22Rv1 (cell line): ENCODE data around the gene HEYL.

ENCODE experiments used
- H3K27ac ChIP-seq: fragments of 450-650 bp; 2 replicates; pipeline ENCODE4 v1.5.1; 2017
- ZFX ChIP-seq: fragments of 450-650 bp; IDR thresholded peaks from 2 replicates; pipeline ENCODE4 v1.6.1; 2017; ENCODE audit warnings: antibody characterized with exemption, borderline replicate concordance
- TF ChIP-seq, protein P1 (sequence below): fragments of 450-650 bp; IDR thresholded peaks from 2 replicates; pipeline ENCODE4 v1.5.1; 2017; ENCODE audit warnings: mild to moderate bottlenecking

The HEYL gene

DNA sequence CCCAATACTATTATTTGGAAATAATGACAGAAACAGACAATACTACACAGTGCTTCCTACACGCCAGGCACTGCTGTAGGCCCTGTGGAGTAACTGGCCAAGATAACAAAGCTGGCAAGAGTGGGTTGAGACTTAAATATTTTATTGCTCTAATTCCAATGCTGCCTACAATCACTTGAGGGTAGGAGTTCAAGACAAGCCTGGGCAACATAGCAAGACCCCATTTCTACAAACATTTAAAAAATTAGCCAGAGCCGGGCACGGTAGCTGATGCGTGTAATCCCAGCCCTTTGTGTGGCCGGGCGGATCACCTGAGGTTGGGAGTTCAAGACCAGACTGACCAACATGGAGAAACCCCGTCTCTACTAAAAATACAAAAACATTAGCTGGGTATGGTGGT lies 53.5 kb downstream of the HEYL start:
- no peak overlapping the region for H3K27ac ChIP-seq
- TF ChIP-seq, protein P1, sequence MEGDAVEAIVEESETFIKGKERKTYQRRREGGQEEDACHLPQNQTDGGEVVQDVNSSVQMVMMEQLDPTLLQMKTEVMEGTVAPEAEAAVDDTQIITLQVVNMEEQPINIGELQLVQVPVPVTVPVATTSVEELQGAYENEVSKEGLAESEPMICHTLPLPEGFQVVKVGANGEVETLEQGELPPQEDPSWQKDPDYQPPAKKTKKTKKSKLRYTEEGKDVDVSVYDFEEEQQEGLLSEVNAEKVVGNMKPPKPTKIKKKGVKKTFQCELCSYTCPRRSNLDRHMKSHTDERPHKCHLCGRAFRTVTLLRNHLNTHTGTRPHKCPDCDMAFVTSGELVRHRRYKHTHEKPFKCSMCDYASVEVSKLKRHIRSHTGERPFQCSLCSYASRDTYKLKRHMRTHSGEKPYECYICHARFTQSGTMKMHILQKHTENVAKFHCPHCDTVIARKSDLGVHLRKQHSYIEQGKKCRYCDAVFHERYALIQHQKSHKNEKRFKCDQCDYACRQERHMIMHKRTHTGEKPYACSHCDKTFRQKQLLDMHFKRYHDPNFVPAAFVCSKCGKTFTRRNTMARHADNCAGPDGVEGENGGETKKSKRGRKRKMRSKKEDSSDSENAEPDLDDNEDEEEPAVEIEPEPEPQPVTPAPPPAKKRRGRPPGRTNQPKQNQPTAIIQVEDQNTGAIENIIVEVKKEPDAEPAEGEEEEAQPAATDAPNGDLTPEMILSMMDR, result no peak
- TF ChIP-seq ZFX, result no peak

DNA sequence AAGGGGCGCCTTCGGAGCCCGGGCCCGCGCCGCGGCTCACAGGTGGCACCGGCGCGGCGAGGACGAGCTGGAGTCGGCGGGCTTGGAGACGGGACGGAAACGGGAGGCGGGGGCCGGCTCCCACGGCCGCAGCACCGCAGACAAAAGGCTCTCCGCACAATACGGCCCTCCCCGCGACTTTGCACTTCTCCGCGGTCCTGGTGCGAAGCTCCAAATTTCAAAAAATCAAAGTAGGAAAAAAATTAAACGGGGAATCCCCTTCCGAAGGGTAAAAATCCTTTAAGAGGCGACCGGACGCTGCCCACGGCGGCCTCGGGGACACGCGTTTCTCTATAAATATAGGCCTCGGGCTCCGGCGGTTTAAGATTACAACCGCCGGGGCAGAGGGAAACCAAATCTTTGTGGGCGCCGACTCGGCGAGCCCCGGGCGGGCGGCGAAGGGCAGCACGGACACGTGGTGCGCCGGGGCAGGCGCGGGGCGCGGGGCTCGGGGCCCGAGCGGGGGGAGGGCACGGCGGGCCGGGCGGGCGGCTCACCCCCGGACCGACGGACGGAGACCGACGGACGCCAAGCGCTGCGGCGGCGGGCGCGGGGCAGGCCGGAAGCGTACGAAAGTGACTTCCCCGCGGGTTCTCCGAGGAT lies 63.3 kb downstream of the HEYL start:
- TF ChIP-seq, protein P1, result no peak
- TF ChIP-seq ZFX, result no peak
- H3K27ac ChIP-seq, result peak overlapping the region; percentile 82

DNA sequence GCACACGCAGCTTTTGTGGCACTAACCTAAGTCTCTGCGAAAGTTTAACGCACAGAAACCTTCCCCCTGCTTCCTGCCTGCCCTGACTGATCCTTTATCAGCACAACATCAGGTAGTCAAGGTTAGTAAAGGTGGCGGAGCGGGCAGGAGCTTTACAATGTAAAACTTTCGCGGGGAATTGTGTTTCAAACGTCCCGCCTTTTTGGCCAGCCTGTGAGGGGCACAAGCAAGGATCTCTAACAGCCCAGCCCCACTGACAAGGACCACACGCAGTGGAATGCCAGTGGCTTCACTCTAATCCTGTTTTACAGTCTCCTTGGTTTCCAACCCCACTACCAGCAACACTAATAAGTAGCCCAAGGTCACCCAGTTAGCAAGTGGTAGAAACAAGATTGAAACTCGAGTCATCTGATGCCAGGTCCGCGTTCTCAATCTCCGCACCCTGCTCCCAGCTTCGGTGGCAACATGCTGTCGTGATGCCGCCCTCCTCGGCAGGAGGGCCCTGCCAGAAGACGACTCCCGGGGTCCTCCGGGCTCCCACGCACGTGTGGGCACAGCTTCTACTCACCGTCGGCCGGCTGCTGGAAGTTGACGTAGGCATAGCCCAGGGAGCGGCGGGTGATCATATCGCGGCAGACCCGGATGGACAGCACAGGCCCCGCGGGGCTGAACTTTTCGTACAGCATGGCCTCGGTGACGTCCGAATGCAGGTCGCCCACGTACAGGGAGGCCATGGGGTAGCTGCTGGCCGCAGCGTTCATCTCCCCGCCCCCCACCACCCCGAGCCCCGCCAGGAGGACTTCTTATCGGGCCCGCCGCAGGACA lies 64.0 kb downstream of the HEYL start:
- no peak for TF ChIP-seq ZFX
- TF ChIP-seq, protein P1, result no peak

DNA sequence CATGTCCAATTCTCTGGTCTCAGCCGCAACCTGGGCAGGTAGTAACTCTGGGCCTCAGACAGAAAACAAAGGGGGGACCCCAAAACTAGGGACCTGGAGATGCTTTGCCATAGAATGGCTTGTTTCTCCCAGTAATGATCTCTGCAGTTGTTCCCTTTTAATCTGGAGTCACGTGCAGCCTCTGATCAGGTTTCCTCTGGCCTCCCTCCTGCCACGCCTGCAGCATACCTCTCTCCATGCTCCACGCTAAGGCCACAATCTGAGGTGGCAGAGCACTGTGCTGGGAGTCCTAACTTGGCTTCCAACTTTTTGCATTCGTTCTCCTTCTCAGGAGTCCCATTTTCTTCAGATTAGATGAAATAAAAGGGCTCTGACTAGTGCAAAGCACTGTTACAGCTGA lies 64.8 kb downstream of the HEYL start:
- TF ChIP-seq, protein P1, result no peak
- no peak for TF ChIP-seq ZFX
- no peak overlapping the region for H3K27ac ChIP-seq

More for the DNA sequence above, 64.0 kb downstream of the HEYL start:
- H3K27ac ChIP-seq, result peak overlapping the region; percentile 82
